GM12801 (cell line): Measurements from ENCODE around the gene CTNNA1.

Source experiments
- TF ChIP-seq, protein P1 (sequence below): IDR thresholded peaks from one replicate; pipeline ENCODE4 v1.5.1; 2011; ENCODE audit warnings: control low read depth; ENCODE audit not compliant: insufficient read length; ENCODE audit errors: extremely low read depth

Gene CTNNA1

DNA sequence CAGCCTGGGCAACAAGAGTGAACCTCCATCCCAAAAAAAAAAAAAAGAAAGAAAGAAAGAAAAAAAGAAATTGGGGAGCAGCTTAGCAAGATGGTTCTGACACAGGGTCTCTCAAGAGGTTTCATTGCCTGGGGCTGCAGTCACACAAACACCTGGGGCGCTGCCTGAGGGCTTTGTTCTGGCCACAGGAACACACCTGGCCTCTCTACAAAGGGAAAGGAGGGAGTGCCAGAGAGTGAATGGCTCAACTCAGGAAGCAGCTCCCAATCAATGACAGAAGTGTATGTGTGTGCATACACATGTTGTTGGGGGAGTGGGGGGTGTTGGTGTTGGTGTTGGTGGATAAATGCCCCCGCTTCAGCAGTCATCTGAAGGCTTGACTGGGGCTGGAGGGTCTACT, 32.4 kb upstream of the CTNNA1 start:
- TF ChIP-seq, protein P1, sequence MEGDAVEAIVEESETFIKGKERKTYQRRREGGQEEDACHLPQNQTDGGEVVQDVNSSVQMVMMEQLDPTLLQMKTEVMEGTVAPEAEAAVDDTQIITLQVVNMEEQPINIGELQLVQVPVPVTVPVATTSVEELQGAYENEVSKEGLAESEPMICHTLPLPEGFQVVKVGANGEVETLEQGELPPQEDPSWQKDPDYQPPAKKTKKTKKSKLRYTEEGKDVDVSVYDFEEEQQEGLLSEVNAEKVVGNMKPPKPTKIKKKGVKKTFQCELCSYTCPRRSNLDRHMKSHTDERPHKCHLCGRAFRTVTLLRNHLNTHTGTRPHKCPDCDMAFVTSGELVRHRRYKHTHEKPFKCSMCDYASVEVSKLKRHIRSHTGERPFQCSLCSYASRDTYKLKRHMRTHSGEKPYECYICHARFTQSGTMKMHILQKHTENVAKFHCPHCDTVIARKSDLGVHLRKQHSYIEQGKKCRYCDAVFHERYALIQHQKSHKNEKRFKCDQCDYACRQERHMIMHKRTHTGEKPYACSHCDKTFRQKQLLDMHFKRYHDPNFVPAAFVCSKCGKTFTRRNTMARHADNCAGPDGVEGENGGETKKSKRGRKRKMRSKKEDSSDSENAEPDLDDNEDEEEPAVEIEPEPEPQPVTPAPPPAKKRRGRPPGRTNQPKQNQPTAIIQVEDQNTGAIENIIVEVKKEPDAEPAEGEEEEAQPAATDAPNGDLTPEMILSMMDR = no peak

DNA sequence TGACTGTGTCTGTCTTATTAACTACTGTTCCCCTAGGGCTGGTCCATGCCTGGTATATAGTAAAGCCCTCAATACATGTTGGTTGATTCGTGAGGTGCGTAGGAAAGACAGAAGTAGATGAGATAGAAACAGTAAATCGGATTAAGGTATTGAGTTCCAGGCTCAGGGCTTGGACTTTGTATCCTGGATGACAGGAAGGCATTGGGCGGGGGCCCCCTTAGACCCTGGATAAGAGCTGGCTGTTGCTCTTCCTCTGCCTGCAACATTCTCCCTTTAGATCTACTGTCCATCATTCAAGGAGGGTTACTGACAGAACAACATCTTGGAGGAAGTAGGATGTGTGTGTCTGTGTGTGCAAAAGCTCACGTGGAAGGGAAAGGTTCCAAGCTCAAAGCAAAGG, 31.2 kb upstream of the CTNNA1 start:
- TF ChIP-seq, protein P1 = no peak

DNA sequence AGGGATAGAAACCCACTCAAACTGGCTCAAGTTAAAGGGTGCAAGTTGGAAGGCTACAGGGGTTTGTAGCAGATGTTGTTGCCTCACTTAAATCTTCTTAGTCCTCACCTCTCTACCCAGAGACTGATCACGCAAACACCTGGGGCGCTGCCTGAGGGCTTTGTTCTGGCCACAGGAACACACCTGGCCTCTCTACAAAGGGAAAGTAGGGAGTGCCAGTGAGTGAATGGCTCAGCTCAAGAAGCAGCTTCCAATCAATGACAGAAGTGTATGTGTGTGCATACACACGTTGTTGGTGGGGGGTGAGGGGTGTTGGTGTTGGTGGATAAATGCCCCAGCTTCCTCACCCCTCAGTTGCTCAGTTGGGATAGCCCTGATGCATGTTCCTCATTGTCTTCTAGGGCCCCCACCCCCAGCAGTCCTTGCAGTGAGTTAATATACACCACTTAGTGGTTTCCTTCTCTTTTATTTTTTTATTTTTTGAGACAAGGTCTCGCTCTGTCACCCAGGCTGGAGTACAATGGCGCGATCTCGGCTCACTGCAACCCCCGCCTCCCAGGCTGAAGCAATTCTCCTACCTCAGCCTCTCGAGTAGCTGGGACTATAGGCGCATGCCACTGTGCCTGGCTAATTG, 30.6 kb upstream of the CTNNA1 start:
- TF ChIP-seq, protein P1 = no peak

DNA sequence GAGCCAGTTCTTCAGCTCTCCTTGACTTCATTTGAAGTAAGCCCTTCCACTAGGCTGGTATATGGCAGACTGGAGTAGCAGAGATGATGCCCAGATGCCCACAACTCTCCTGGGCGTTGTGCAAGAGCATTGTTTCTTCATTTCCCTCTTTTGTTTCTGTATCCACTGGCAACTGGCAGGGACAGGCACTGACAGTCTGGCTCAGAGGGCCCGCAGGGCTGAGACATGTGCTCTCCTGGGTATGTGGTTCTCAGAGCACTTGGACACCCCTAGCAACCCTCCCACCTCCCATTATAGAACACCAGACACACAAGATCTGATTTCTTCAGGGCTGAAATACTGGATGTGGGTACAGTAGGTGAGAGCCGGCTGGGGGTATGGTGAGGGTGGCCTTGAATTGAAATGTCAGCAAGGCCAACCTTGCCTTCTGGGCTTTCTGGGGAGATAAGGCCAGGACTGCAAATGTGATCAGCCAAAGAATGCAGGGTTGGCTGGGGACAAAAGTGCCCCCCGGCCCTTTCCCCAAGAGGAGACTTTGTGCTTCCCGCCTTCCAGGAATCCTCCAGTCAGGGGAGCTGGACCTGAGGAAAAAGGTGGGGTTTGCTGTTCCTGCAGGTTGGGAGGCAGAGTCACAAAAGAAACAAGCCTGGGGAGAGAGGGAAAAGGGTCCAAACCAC, 28.6 kb upstream of the CTNNA1 start:
- TF ChIP-seq, protein P1 = no peak

DNA sequence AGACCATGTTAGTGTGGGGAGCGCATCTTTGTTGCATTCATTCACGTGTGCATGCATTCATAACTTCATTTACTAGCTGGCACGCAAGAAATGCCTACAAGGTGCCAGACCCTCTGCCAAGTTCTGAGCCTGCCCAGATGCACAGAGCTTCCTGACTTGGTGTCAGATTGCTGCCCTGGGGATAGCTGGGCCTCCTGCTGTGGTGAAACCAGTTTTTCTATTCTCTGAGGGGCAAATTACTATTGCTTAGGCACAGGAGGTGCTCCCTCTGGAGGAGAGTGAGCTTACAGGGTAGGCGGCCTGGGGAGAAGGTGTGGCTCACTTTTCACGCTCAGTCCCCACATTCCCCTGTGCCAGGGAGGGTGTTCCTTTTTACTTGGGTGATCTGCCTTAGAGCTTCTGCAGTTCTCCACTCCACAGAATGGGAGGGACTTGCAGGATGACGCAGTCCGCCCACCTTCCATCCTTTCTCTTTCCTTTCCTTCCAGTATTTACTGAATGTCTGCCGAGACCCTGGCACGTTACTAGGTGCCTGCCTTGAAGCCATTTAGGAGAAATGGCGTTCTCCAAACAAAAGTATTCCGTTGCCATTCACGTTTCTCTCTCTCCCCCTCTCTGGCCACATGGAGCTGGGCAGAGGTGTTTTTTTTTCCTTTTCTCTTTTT, 27.9 kb upstream of the CTNNA1 start:
- TF ChIP-seq, protein P1 = no peak

DNA sequence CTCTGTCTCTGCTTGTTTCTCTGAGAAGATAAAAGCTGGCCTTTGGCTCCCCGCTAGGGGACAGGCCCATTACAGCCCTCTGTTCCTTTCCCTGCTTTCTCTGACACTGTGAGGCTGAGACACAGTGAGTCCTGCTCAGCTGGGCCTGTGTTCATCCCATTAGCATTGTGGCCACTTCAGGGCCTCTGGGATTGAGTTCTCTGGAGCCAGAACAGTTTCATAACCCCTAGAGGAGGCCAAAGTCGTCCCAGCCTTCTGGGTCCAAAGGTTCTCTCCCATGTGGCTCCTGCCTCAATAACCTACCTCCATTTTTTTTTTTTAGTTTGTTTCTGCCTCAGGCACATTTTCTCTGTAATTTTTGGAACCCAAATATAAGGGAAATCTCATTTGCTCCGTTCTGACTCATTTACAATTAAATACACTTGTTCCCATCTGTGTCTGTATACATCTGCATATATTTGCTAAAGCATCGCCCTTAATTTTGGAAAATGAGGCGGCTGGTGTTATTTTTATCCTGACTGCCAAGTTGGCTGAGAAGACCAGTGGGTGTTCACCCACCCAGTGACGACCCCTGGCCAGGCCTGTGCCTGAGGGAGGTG, 27.3 kb upstream of the CTNNA1 start:
- TF ChIP-seq, protein P1 = no peak

DNA sequence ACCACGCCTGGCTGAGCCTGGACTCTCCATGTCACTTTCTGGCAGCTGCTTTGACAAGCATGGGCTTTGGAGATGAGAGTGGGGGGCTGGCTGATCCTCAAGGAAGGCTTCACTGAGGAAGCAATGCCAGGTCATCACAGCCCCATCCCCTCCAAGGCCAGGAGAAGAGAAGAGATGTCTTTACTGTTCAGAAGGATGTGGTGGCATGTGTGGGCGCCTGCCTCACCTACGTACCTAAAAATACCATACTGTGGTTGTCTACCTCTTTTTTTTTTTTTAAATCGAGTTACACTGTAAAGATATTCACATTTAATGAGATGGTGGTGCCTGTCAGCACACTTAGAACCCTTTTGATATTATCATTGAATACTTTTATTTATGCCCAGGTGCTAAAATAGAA, 26.4 kb upstream of the CTNNA1 start:
- TF ChIP-seq, protein P1 = no peak
